C4-2B (cell line): Measurements from ENCODE around the gene HNRNPU.

Source experiments
- H3K27ac ChIP-seq: fragments of 450-650 bp; 2 replicates; pipeline ENCODE4 v1.5.1; 2017
- CTCF ChIP-seq: fragments of 450-650 bp; conservative IDR thresholded peaks from 2 replicates; pipeline ENCODE4 v1.5.1; 2017; ENCODE audit warnings: mild to moderate bottlenecking
- ZFX ChIP-seq: fragments of 450-650 bp; IDR thresholded peaks from 2 replicates; pipeline ENCODE4 v1.6.1; 2017

HNRNPU gene

GRCh38 chr1:244852694-244853093 lies 11.6 kb downstream of the HNRNPU start:
- TF ChIP-seq CTCF (no peak), ZFX (no peak)
- no peak overlapping the region for H3K27ac ChIP-seq

- no peak overlapping the region for H3K27ac ChIP-seq
- TF ChIP-seq CTCF = no peak
- TF ChIP-seq ZFX = no peak
Measured at GRCh38 chr1:244851546-244852231, 12.7 kb downstream of the HNRNPU start.

- H3K27ac ChIP-seq = no peak overlapping the region
- no peak for TF ChIP-seq CTCF
- no peak for TF ChIP-seq ZFX
Measured at GRCh38 chr1:244850896-244851295, 13.4 kb downstream of the HNRNPU start.

- TF ChIP-seq ZFX = no peak
- TF ChIP-seq CTCF = no peak
- H3K27ac ChIP-seq = no peak overlapping the region
Measured at GRCh38 chr1:244850099-244850852, 14.1 kb downstream of the HNRNPU start.

GRCh38 chr1:244849189-244849866 lies 15.0 kb downstream of the HNRNPU start:
- TF ChIP-seq ZFX = no peak
- TF ChIP-seq CTCF = no peak

GRCh38 chr1:244846653-244847052 lies 17.7 kb downstream of the HNRNPU start:
- H3K27ac ChIP-seq = no peak overlapping the region
- no peak for TF ChIP-seq ZFX
- no peak for TF ChIP-seq CTCF

More at GRCh38 chr1:244849189-244849866, 15.0 kb downstream of the HNRNPU start:
- H3K27ac ChIP-seq = no peak overlapping the region
